ENCODE measurements around the gene EIF2B2.

- no peak for TF ChIP-seq ZNF274 (IDR thresholded peaks at IDR 0.05; ENCODE audit: low read depth, low read length)
- no peak for TF ChIP-seq YY1 (IDR thresholded peaks at IDR 0.05; ENCODE audit: insufficient read depth, insufficient read length)
Measured at GRCh38 chr14:75015496-75015895, 12.8 kb downstream of the EIF2B2 start.

All from NT2/D1 (cell line).